ENCODE results near the gene NTM.

Gene NTM

GRCh38 chr11:132047167-132047566 is 676.8 kb downstream of the NTM start:
- Mint-ChIP-seq H3K27me3 (peaks cover 2% of the 10 kb centered on the region), H3K36me3 (no peaks in the 10 kb centered on the region), H3K9me3 (no peaks in the 10 kb centered on the region), H3K4me3 (no peak overlapping the region), H3K27ac (no peak overlapping the region), H3K4me1 (no peaks in the 10 kb centered on the region)

- Mint-ChIP-seq H3K9me3 (no peaks in the 10 kb centered on the region), H3K27ac (no peak overlapping the region), H3K36me3 (no peaks in the 10 kb centered on the region), H3K4me3 (no peak overlapping the region), H3K27me3 (no peaks in the 10 kb centered on the region), H3K4me1 (no peaks in the 10 kb centered on the region)
Observed at GRCh38 chr11:132048040-132048439, 677.6 kb downstream of the NTM start.

DNA sequence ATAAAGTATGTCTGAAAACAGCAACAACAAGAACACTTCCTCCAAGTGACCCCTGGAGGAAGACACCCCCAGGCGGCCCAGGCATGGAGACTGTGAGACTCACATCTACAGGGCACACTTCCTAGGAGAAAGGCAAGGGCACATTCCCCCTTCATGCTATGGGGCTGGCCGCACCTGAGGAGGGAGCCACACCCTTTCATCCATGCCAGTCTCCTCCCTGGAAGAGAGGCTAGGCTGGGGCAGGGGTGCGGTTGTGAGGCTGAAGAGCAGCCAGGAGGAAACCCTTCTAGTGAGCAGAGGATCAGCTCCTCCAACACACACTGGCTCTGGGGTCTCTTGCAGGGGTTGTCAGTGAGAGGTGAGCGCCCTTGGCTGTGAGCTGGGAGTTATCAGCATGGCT is 678.8 kb downstream of the NTM start:
- Mint-ChIP-seq H3K9me3 (no peaks in the 10 kb centered on the region), H3K36me3 (no peaks in the 10 kb centered on the region), H3K4me1 (no peaks in the 10 kb centered on the region), H3K4me3 (no peak overlapping the region), H3K27me3 (no peaks in the 10 kb centered on the region), H3K27ac (no peak overlapping the region)

DNA sequence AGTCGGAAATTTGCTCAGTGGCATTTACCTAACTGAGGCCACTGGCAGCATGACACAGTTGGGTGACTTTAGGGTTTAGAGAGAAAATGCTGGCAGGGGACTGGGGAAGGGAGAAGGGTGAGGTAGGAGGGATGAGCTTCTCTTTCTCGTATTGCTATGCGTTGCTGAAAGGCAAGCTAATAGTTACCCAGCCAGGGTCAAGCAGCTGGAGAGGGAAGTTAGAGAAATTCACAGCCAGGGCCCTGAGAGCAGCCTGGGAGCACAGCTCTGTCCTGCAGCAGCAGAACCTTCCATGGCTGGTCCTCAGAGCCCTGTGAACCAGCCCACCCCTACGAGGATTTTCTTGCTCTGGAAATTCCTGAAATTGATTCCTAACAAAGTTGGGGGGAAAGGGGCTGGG is 679.6 kb downstream of the NTM start:
- H3K27me3 Mint-ChIP-seq: no peaks in the 10 kb centered on the region
- no peaks in the 10 kb centered on the region for H3K36me3 Mint-ChIP-seq
- no peaks in the 10 kb centered on the region for H3K9me3 Mint-ChIP-seq
- no peak overlapping the region for H3K4me3 Mint-ChIP-seq
- no peak overlapping the region for H3K27ac Mint-ChIP-seq
- H3K4me1 Mint-ChIP-seq: no peaks in the 10 kb centered on the region

GRCh38 chr11:132050577-132051165 is 680.3 kb downstream of the NTM start:
- Mint-ChIP-seq H3K27ac (no peak overlapping the region), H3K4me3 (no peak overlapping the region), H3K9me3 (no peaks in the 10 kb centered on the region), H3K27me3 (no peaks in the 10 kb centered on the region), H3K4me1 (no peaks in the 10 kb centered on the region), H3K36me3 (no peaks in the 10 kb centered on the region)

DNA sequence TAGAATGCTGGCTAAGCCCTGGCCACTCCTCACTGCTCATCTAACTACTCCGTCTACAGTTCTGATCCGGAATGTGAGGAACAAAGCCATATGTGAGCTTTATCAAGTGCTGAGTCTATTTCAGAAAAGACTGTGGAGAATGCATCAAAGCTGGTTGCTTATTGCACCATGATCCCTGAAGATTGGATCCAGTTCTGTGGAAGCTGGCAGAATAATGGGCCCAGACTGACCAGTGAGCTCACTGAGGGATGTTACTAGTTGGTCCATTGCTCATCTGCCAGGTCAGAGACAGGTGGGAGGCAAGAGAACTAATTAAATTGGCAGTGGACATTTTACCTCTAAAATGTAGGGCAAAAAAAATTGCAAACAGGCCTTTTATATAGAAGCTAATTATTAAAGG is 681.3 kb downstream of the NTM start:
- H3K4me1 Mint-ChIP-seq: no peaks in the 10 kb centered on the region
- H3K27ac Mint-ChIP-seq: no peak overlapping the region
- H3K4me3 Mint-ChIP-seq: no peak overlapping the region
- H3K36me3 Mint-ChIP-seq: no peaks in the 10 kb centered on the region
- no peaks in the 10 kb centered on the region for H3K27me3 Mint-ChIP-seq
- no peaks in the 10 kb centered on the region for H3K9me3 Mint-ChIP-seq

- Mint-ChIP-seq H3K36me3 (no peaks in the 10 kb centered on the region), H3K27ac (no peak overlapping the region), H3K4me1 (no peaks in the 10 kb centered on the region), H3K27me3 (no peaks in the 10 kb centered on the region), H3K9me3 (no peaks in the 10 kb centered on the region), H3K4me3 (no peak overlapping the region)
Observed at GRCh38 chr11:132052342-132052741, 681.9 kb downstream of the NTM start.

DNA sequence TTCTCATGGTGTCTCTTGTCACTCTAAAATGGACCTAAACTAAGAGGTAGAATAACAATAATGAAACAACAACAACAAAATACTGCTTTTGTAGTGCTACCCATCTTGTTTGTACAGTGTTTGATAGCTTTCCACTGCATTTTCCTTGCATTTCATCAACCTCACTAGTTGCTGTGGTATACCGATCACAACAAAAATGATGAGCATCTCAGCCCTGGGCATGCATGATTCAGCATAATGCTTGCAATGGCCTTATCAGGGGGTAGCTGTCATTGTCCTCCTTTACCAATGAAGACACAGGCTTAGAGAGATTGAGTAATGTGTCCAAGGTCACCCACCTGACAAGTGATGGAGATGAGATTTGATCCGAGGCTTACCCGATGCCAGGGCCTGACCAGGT is 682.5 kb downstream of the NTM start:
- no peaks in the 10 kb centered on the region for H3K27me3 Mint-ChIP-seq
- H3K36me3 Mint-ChIP-seq: no peaks in the 10 kb centered on the region
- no peak overlapping the region for H3K27ac Mint-ChIP-seq
- H3K9me3 Mint-ChIP-seq: no peaks in the 10 kb centered on the region
- no peak overlapping the region for H3K4me3 Mint-ChIP-seq
- H3K4me1 Mint-ChIP-seq: no peaks in the 10 kb centered on the region

DNA sequence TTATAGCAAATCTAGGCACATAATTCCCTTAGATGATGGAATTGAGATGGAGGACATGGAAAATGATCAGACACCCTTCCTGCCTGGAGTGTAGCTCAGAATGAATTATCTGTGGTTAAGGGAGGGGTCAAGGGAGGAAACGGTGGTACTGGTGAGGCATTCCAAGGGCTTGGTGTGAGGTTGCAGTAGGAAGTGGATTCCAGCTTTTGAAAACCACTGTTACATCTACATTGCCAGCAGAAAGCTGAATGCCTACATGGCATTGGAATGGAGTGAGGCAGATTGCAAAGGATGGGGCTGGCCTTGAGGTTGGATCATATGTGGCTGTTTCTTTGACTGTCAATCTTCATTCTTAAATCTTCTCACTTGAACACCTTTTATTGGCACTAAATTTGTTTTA is 684.4 kb downstream of the NTM start:
- H3K36me3 Mint-ChIP-seq: no peaks in the 10 kb centered on the region
- no peak overlapping the region for H3K27ac Mint-ChIP-seq
- H3K4me1 Mint-ChIP-seq: no peaks in the 10 kb centered on the region
- no peak overlapping the region for H3K4me3 Mint-ChIP-seq
- no peaks in the 10 kb centered on the region for H3K27me3 Mint-ChIP-seq
- H3K9me3 Mint-ChIP-seq: no peaks in the 10 kb centered on the region

- Mint-ChIP-seq H3K27ac (no peak overlapping the region), H3K36me3 (no peaks in the 10 kb centered on the region), H3K27me3 (no peaks in the 10 kb centered on the region), H3K4me1 (no peaks in the 10 kb centered on the region), H3K4me3 (no peak overlapping the region), H3K9me3 (no peaks in the 10 kb centered on the region)
Observed at GRCh38 chr11:132055296-132055695, 684.9 kb downstream of the NTM start.

- Mint-ChIP-seq H3K4me1 (no peaks in the 10 kb centered on the region), H3K27ac (no peak overlapping the region), H3K9me3 (no peaks in the 10 kb centered on the region), H3K27me3 (no peaks in the 10 kb centered on the region), H3K4me3 (no peak overlapping the region), H3K36me3 (no peaks in the 10 kb centered on the region)
Observed at GRCh38 chr11:132056689-132057088, 686.3 kb downstream of the NTM start.

GRCh38 chr11:132057266-132057665 is 686.9 kb downstream of the NTM start:
- H3K4me3 Mint-ChIP-seq: no peak overlapping the region
- H3K27me3 Mint-ChIP-seq: no peaks in the 10 kb centered on the region
- no peak overlapping the region for H3K27ac Mint-ChIP-seq
- H3K36me3 Mint-ChIP-seq: no peaks in the 10 kb centered on the region
- no peaks in the 10 kb centered on the region for H3K4me1 Mint-ChIP-seq
- H3K9me3 Mint-ChIP-seq: no peaks in the 10 kb centered on the region

DNA sequence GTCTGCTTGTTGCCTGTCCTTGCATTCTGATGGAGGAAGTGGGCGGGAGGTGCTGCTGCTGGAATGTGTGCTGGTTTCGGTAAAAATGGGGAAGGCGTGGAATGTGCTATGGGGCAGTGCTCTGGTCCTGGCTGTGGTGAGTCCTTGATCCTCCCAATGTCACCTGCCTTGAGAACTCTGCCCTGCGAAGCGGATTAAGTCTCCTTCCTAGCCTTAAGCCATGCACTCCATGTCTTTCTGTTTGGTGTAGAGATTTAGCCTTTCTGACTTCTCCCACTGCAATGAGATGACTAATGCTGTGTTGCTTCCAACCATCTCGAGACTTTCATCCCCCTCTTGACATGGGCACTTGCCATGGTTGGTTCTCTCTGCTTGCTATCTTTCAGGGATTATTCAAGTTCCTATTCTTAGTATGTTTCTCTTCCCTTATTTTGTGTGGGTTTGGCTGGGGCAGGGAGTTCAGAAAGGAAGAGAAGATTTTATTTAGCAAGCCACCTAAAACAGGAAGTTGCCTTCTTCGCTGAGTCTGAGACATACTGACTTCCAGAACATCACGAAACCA is 687.9 kb downstream of the NTM start:
- no peaks in the 10 kb centered on the region for H3K27me3 Mint-ChIP-seq
- no peaks in the 10 kb centered on the region for H3K9me3 Mint-ChIP-seq
- H3K36me3 Mint-ChIP-seq: no peaks in the 10 kb centered on the region
- H3K4me1 Mint-ChIP-seq: no peaks in the 10 kb centered on the region
- H3K27ac Mint-ChIP-seq: no peak overlapping the region
- no peak overlapping the region for H3K4me3 Mint-ChIP-seq

GRCh38 chr11:132060567-132060966 is 690.2 kb downstream of the NTM start:
- Mint-ChIP-seq H3K4me1 (no peaks in the 10 kb centered on the region), H3K36me3 (no peaks in the 10 kb centered on the region), H3K4me3 (no peak overlapping the region), H3K27ac (no peak overlapping the region), H3K27me3 (no peaks in the 10 kb centered on the region), H3K9me3 (peaks cover 9% of the 10 kb centered on the region)

GRCh38 chr11:132062031-132062430 is 691.6 kb downstream of the NTM start:
- Mint-ChIP-seq H3K36me3 (no peaks in the 10 kb centered on the region), H3K27me3 (no peaks in the 10 kb centered on the region), H3K4me1 (no peaks in the 10 kb centered on the region), H3K27ac (no peak overlapping the region), H3K9me3 (peaks cover 9% of the 10 kb centered on the region), H3K4me3 (no peak overlapping the region)

DNA sequence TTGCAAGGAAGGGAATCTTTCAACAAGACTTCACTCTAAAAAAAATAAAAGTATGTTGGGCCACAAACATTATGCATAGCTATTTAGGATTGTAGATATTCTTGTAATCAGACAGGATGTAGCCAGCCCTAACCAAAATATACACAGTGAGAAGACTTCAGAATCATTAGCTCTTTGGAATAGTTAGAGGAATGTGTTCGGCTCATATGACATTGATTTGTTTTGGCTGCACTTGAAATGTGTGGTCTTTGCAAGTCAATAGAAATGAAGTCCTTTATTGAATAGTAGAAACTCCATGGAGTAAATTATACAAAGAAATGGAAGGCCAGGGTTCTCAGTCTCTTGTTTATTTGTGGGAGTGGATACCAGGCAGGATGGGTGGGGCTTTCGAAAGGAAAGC is 692.1 kb downstream of the NTM start:
- Mint-ChIP-seq H3K36me3 (no peaks in the 10 kb centered on the region), H3K27me3 (no peaks in the 10 kb centered on the region), H3K4me1 (no peaks in the 10 kb centered on the region), H3K9me3 (peaks cover 9% of the 10 kb centered on the region), H3K4me3 (no peak overlapping the region), H3K27ac (no peak overlapping the region)

DNA sequence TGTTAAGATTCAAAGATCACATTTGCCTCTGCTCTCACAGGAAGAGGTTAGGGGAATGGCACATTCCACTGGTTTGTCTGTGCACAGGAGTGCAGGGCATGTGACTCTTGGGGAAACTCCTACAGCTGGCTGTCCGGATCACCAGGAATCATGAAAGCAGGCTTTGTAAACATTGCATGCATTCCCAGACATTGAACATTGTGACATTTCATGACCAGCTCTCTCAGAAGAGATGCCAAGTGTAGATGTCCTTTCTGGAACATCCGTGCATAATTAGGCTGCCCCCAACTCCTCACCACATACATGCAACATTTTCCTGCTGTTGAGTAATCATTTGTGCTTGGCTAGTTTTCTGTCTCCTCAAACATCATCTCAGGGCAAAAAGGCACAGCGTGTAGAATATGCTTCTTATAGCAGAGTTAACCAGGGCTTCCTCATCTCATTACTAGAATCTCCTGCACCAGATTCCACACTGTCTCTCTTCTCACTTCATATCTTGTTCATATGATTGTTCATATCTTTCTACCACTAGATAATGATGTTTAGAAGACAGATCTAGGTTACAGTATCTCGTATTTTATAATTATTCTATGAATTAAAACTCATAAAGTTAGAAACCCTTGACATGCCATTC is 694.7 kb downstream of the NTM start:
- H3K27me3 Mint-ChIP-seq: no peaks in the 10 kb centered on the region
- no peaks in the 10 kb centered on the region for H3K4me1 Mint-ChIP-seq

More for the DNA sequence above, 694.7 kb downstream of the NTM start:
- Mint-ChIP-seq H3K4me3 (no peak overlapping the region), H3K9me3 (peaks cover 9% of the 10 kb centered on the region), H3K27ac (no peak overlapping the region), H3K36me3 (no peaks in the 10 kb centered on the region)
